Measurements from ENCODE around the gene JPH2.
A peak's percentile ranks its signal among the peaks of the same experiment; 100 is the strongest.

Gene JPH2

DNA sequence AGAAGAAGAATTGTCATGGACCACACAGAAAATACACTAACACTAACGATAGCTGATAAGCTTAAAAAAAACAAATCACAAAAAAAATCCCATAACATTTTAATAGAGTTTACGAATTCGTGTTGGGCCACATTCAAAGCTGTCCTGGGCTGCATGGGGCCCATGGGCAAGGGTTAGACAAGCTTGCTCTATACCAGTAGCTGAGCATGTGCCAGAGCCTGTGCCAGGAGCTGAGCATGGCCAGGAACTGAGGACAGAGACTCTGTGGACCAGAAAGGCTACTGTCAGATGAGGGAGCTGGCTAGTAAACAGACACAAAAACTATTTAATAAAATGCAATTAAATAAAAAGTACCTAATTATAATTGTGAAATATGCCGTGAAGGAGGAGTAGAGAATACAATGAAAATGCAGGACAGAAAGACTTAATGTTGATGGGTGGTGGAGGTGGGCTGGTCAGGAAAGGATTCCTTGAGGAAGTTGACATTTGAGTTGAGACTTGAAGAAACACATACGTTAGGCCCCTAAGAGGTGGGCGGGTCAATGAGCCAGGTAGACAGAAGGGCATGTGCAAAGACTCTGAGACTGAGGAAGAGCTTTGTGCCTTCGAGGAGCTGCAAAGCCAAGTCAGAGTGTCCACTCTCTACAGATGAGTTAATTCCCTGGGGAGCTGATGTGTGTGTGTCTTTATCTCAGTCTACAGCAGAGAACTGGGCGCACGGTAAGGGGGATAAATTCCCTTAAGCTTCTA is 66.1 kb downstream of the JPH2 start:
- DNase-seq = no peak

GRCh38 chr20:44118185-44119033 is 68.6 kb downstream of the JPH2 start:
- DNase-seq = no peak

DNA sequence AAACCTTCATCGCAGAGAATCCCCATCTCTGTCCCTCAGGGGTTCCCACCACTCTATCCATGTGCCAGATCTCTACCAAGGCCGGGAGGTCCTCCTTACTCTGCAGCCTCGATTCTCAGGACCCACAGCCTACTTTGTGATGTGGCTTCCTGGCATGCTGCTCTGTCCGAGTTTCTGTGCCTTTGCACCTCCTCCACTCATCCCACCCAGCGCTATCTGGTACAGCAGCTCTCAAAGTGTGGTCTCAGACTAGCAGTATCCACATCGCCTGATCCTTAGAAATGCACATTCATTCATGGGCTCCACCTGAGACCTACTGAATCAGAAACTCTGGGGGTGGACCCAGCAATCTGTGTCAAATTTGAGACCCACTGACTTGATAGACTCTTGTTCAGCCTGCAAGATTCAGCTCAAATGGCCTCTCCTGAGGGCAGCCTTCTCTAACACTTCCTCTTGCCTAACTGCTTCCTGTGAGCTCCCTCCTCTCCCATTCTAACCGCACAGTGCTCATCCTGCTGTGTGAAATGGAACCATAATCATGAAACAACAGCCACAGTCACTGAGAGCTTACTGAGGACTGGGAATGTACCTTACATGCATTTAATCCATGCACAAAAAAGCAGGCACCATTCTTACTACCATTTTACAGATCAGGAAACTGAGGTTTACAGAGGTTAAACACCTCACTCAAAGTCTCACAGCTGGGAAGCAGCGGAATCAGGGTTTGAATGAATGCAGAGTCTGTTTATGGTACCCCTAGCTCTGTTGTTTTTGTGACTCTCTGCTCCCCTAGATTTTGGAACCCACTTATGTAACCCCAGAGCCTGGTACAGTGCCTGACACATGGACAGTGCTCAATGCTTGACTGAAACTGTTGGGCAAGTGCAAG is 69.4 kb downstream of the JPH2 start:
- no peak for DNase-seq

DNA sequence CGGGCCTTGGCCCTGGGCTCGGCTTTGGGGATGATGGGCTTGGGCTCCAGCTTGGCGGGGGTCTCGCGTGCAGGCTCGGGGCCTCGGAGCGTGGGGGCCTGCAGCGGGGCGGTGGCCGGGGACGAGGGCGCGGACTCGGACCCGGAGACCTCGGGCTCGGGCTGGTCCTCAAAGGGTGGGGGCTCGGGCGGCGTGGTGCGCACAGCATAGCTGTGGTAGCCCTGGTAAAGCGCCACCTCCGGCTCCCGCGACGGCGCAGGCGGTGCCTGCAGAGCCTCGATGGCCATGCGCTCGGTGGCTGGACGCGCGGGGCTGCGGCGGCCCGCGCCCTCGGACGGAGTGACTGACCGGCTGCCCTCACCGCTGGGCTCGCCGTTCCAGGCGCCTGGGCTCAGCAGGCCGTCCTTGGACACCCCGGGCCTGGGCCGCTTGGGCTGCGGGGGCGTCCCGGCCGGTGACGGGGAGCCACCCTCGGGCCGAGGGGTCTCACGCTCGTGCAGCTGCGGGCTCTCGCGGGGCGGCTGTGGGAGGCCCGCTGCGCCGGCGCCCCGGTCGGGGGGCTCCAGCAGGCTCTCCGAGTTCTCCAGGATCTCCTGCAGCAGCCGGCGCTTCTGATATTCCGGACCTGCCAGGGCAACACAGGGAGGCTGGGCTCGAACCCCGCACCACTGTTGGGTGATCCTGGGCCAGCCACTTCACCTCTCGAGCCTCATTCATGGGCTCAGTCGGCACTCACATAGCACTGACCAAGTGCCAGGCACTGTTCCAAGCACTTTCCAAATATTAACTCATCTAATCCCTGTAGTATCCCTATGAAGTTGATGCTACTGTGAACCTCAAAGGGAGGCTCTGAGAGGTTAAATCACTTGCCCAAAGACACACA is 71.0 kb downstream of the JPH2 start:
- no peak for DNase-seq

DNA sequence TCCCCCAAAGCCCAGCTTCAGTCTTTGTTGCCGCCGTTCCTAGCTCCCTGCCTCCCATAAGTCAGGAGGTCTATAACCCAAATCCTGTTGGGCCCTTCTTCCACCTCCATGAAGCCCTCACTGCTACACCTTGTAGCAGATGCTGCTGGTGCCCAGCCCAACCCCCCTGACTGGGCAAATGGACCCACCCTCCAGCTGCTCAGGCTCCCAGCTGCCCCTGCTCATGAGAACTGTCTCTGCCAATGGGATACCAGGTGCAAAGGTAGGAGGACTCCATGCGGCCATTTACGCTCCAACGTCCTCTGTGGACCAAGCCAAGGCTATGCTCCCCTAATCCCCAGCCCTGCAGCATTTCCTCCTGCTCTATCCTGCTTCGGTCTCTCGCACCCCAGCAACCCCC is 71.8 kb downstream of the JPH2 start:
- DNase-seq = no peak

DNA sequence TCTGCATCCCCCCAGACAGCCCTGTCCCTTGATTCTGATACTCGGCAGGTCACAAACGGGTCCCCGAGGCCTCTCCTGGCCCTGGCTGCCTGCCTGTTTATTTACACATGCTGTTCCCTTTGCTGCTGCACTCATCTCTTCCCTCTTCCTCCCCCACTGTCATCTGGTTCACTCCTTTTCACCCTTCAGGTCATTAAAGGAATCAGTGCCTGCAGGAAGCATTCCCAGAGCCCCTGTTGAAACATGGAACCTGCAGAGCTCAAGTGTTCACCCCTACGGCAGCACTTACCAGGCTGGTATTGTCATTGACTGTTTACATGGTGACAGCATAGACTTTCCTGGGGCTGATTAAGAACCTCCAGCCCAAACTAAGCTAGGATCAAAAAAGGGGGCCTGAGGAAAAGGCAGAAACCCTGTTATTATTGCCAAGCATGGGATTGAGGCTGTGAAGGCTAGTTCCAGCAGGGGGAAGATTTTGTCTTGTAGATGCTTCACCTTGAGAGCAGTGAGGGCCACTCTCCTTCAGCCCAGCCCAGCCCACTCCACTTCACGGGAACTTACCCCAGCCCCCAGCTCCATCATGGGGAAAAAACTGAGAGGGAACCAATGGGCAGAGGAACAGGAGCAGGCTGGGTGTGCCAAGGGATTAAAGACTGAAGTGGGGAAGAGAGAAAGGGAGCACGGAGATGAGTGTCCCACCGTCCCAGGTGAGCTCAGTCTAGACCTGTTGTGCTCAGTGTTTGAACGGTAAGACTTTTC is 73.2 kb downstream of the JPH2 start:
- DNase-seq = no peak

- no peak for DNase-seq
Observed at GRCh38 chr20:44112889-44113617, 73.9 kb downstream of the JPH2 start.

DNA sequence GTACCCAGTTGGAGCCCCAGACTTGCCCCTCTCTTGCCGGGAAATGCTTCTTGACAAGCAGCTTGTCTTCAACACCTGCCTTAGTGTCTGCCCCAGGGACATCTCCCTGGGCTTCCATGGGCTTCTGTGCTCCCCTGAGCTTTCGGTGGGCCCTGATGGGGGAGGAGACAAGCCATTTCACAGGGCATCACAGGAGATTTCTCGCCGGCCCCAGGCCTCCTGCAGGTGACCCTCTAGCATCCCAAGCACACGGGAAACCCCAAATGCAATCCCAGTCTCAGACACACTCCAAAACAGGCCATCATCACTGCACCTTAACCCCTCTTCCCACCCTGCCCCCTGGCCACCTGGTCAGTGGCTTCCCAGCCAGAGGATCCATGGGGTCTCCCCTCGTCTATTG is 74.5 kb downstream of the JPH2 start:
- DNase-seq = no peak

DNA sequence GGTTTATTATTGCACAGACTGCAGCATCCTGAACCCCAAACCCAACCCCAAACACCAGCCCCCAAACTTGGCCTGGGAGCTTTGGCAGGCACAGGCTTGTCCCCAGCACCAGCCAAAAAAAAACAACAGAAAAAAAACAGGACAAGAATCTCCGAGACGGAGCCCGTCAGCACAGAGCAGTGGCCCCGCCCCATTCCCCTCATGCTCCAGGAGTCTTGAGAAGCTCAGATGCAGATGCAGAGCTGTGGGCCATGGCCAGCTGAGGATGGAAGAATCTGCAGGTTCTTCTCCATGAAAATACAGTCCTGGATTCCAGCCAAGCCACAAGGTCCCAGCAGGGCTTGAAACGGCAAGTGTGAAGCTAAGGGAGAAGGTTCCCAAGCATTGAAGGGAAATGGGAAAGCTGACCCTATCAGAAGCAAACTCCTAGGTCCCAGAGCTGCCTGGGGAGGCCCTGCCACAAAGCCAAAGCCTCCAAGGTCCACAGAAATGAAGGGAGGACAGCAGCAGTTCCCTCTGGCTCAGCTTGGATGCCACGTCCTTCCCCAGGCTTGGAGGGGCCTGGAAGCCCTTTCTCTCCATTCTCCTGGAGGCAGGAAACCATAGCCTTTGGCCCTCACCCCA is 75.2 kb downstream of the JPH2 start:
- DNase-seq = peak in 1 of 2 experiments; percentile 4

DNA sequence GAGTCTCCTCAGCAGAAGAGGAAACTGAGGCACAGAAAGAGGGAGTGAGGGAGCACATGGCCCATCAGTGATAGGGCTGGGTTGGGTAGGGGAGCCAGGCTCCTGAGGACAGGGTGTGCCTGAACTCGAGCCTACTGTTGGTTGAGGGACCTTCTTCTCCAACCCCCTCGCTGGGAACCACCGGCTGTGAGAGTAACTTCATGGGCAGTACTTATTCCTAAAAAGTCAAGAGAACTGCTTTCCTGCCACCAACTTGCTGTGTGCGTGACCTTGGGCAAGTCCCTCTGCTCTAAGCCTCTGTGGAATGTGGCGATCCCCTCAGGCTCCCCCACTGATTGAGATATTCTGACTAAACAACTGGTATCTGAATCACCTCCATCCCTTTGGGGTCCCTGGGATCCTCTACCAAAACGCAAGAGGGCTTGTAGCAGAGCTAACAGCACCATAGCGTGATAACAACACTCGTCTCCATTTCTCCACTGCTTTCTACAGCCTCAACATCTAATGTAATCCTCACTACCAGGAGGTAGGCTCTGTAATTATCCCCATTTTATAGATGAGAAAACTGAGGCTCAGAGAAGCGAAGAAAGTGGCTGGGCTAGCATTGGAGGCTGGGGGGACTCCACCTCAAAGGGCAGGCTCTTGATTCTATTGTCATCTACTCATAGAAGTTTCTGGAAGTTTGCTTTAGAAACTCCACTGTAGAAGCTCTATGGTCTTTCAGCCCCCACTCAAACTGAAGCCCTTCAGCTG is 76.0 kb downstream of the JPH2 start:
- no peak for DNase-seq

DNA sequence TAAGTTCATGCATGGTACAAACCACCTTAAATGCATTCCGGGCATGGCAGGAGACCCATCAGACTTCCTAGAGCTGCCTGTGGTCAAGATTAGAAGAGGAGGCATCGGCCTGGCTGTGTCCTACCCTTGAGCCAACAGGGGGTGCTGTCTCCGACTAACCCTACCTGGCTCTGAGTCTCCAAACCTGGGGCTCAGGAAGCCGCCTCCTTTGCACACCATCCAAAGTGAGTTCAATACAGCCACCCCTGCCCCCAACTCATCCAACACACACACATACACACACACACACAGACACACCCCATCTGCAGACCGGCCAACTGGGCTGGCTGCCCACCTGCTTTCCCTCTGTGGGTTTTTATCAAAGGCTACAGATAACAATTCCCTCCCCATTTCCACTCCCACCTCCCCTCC is 77.0 kb downstream of the JPH2 start:
- DNase-seq = no peak

DNA sequence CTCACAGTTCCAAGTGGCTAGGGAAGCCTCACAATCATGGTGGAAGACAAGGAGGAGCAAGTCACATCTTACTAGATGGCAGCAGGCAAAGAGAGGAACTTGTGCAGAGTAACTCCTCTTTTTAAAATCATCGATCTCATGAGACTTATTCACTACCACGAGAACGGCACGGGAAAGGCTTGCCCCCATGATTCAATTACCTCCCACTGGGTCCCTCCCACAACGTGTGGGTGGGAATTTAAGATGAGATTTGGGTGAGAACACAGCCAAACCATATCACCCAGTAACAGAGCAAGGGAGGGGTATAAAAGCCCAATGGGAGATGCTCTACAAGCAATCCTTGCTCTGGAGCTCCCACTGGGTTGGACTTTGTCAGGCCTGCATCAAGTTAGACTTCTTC is 80.4 kb downstream of the JPH2 start:
- DNase-seq = no peak

DNA sequence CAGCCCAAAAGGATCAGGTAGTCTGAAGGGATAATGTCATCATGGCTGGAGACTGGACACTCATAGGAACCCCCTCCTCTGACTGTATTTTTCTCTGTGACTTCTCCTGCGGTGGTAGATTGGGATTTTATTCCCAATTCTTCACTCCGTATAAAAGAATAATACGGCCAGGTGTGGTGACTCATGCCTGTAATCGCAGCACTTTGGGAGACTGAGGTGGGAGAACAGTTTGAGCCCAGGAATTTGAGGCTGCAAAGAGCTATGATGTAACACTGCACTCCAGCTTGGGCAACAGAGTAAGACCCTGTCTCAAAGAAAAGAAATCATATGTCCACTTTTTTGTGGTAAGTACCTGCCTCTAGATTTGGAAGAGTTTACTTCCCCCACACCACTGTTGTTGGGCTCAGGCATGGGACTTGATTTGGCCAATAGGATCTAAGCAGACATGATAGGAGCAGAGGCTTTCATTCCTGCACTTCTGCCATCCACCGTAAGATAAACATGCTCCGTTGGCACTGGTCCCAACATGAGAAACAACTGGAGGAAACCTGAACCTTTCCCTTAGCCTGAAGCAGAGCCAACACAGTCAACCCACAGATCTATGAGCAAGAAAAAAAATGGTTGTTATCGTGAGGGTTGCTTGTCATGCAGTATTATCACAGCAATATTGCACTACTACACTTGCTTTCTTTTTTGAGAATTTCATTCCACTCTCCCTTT is 82.0 kb downstream of the JPH2 start:
- DNase-seq = no peak

DNA sequence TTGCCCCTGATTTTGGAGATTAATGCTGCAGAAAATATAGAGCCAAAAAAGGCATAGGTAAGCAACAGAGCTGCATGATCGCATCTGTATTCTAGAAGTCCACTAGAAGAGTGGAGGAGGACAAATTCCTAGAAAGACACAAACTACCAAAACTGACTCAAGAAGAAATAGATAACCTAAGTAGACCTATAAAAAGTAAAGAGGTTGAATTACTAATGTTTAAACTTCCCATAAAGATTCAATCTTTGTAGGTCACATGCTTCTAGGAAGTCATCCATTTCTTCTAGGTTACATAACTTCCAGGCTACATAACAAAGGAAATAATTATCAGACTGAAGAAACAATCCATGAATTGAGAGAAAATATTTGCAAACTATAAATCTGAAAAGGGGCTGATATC is 84.4 kb downstream of the JPH2 start:
- DNase-seq = no peak

GRCh38 chr20:44099832-44100231 is 87.2 kb downstream of the JPH2 start:
- DNase-seq = no peak

DNA sequence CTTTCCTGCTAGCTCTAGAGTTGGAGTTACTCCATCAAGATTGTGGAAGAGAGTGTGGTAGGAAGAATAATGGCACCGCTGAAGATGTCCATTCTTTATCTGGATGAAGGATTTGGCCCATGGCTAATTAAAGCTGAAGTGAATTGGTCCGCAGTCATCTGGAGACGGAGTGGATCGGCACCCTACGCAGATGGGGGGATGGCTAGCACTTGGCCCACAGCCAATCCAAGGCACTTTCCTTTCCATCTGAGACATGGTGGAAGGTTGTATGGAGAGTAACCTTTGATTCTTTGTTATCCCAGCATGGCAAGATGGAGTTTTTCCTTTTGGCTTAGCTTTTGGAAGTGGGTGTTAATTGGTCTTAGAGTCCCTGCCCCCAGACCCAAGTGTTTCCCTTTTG is 88.3 kb downstream of the JPH2 start:
- DNase-seq = no peak

DNA sequence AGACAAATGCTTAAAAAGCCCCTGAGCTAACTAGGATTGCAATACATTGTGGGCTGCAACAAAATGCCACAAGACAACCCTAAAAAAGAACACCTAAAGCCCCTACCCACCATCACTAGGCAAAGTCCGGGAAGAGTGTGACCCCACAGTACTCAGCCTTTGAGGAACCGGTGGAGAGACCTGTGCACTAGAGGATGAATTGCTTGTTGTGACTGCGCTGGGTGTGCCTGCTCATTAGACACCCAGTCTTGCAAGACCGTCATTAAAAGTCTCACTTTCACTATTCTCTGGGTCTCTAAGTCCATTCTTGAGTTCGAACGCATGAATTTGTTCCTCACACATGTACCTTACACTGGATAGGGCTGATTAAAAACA is 88.7 kb downstream of the JPH2 start:
- no peak for DNase-seq

- no peak for DNase-seq
Observed at GRCh38 chr20:44097521-44098255, 89.3 kb downstream of the JPH2 start.

All from activated T-cell treated with anti-CD3 and anti-CD28 coated beads, Interleukin-2, amount 50 U/mL, for 48 hours (primary cell).